GM18508 (cell line): ENCODE data around the gene ADSS1.

Experiments
- ATAC-seq: cut with Tn5 transposase; IDR thresholded peaks from one replicate; pipeline ENCODE4 v1.9.1; 2021; ENCODE audit warnings: moderate number of reproducible peaks; ENCODE audit not compliant: insufficient read depth, unreplicated experiment

ADSS1 gene

DNA sequence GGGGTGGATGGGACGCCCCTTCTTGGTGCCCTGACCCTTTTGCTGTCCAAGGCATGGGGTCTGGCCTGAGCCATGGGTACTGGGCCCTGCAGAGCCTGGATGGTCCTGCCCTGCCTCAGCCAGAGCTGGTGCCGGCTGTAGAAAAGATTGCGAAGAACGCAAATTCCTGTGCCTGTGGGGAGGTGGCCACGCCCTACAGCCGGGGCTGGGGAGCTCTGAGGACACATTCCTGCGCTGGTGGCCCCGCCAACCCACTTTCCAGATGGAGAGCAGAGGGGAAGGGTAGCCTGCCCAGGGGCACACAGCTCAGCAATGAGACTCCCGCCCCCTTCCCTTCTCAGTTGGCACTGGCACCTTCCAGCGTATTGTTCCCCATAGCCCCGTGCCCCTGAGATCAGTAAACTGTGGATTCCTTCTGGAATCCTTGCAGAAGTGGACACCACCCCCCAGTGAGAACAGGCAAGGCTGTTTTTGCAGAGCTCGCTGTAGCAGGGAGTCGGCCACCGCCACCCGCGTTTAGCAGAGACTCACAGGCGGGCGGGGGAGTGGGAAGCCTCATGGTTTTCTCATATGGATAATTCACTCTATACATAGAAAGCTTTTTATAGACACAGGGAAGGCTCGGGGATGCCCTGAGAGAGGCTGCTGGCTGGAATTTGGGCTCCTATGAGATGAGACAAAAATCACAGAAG, 26.0 kb upstream of the ADSS1 start:
- ATAC-seq = no peak

DNA sequence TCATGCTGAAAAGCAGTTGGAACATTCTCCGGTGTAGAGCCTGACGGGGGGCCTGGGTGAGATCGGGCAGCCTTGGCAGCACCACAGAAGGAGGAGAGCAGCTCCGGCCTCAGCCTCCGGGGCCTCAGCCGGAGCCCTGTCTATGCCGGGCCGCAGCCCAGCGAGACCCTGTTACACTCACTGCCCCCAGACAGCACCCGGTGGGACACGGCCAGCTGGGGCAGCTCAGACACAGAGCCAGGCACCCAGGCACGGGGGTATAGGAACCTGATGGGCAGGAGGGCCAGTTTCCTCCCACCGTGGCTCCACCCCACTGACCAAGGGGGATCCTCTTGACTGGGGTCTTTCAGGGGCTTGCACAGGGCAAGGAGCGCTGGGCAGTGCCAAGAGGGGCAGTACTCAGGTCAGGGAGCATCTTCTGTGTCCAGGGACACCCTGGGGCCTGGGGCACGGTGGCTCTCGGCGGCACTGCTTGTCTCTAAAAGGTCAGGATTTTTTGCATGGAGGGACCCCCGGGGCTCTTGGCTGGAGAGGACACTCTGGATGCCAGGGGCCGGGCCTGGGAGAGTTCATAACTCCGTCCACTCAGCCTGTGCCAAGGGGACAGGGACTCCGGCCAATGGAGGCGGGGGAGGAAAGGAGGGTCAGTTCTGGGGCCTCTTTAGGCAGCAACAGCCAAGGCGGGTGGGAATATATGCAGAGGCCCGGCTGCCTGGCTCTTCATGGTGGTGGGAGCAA, 25.2 kb upstream of the ADSS1 start:
- no peak for ATAC-seq

DNA sequence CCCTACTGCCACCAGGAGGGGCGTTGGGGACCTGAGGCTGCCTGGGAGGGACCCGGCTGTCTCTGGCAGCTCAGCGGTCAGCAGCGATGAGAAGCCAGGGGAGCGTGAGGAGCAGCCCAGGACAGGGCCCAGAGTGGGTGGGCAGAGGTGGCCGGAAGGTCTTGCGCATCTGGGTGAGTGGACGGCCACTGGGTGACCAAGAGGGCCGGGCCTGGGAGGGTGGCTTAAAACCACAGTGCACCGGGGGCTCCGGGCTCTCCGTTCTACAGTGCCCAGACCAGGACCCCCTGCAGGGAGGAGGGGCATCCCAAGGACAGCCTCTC, 24.6 kb upstream of the ADSS1 start:
- ATAC-seq = no peak

DNA sequence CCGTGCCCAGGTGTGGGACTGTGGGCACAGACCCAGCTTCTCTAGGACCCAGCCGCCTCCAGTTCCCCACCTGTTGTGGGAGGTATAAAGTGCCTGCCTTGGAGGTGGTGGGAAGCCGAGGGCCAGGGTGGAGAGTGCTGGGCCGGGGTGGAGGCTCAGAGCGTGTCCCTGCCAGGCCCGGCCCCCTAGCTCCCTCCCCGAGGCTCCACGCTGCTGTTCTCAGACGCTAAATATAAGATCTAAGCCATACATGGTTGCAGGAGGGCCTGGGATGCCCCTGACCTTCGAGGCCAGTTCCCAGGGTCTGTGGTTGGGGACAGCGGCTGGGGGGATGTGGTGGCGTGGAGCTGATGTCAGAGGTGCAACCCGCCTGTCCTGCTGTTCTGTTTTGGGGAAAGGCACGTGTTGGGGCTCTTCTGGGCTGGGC, 23.8 kb upstream of the ADSS1 start:
- ATAC-seq = no peak

DNA sequence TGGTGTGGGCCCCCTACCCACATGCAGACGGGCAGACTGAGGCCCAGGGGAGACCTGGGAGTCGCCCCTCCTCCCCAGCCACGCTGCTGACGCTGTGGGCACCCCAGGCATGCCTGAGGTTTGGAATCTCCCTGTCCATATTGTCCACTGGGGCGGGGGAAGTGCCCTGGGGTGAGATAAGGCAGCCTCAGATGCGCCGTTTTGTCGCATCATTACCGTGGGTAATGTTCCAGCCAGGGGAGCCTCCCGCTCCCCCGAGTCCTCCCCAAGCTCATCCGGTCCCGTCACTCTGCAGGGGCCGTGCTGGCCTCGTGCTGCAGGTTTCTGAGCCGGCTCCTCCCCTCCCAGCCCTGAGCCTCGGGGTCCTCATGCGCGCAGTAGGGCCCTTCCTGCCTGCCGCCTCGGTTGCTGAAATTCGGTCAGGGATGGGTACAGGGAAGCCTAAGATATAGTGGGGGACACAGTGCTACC, 23.2 kb upstream of the ADSS1 start:
- no peak for ATAC-seq

DNA sequence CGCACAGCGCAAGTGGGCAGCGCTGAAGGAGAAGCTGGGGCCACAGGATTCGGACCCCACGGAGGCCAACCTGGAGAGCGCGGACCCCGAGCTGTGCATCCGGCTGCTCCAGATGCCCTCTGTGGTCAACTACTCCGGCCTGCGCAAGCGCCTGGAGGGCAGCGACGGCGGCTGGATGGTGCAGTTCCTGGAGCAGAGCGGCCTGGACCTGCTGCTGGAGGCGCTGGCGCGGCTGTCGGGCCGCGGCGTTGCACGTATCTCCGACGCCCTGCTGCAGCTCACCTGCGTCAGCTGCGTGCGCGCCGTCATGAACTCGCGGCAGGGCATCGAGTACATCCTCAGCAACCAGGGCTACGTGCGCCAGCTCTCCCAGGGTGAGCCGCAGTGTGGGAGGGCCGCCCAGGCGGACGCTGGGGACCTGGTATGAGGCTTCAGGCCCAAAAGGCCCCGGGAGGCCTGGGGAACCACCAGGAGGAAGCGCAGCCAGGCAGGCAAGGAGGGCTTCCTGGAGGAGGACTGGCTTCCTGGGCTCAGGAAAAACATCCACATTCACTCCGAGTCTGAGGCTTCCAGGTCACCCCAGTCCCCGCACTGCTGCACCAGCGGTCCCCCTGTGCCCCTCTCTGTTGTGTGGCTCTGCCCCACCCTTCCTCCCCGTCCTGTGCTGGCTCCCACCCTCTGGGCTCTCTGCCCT, 22.5 kb upstream of the ADSS1 start:
- no peak for ATAC-seq

DNA sequence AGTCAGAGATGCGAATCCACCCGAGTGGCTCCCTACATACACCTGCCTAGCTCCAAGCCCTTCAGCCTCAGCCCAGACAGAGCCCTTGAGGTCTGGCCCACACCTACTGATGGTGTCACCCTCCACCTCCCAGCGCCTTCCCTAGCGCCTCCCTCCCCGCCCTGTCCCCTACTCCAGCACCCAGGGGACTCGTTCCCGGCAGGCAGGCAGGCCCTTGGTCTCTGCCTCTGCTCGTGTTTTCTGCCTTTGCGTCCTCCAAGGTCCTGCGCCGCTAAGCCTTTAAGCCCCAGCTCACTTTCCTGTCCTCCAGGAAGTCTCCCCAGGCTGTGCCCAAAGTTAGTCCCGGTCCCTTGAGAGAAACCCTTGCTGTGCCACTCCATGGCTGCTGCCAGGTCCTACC, 21.9 kb upstream of the ADSS1 start:
- ATAC-seq = no peak

DNA sequence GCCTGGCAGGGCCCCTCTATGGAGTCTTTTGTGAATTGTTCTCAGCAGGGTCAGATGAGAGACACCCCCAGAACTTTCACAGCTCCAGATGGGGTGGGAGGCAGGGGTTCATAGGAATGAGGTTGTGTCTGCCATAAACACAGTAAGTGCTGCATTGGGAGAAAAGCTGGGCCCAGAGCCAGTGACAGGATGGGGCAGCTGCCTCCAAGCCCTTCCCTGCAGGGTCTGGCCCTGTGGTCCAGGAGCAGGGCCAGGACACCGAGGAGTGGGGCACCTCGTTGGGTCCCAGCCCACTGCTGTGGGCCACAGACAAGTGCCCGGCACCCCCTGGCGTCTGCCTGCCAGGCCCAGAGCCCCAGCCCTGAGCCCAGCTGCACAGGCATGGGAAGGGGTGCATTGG, 21.4 kb upstream of the ADSS1 start:
- ATAC-seq = no peak

DNA sequence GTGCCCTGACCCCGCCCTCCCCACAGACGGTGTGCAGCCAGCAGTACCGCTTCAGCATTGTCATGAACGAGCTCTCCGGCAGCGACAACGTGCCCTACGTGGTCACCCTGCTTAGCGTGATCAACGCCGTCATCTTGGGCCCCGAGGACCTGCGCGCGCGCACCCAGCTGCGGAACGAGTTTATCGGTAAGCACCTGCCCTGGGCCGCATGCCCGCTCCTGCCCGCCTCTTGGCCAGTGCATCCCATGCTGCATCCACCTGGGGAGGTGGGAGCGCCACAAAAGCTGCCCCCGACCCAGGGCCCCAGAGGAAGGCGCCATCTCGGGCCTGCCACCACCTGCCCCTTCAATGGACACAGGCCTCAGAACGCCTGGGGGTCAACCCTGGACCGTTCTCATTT, 20.8 kb upstream of the ADSS1 start:
- no peak for ATAC-seq

DNA sequence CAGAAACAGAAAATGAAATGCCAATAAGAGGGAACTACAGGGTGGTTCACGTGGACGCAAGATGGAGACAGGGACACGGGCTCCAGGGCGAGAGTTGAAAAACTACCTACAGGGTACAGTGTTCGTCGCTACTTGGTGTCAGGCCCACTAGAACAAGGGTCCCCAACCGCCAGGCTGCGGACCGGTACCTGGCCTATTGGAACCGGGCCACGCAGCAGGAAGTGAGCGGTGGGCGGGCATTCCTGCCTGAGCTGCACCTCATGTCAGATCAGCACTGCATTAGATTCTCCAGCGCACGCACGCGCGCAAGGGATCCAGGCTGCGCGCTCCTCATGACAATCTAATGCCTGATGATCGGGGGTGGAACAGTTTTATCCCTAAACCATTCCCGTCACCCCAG, 19.8 kb upstream of the ADSS1 start:
- ATAC-seq = no peak

DNA sequence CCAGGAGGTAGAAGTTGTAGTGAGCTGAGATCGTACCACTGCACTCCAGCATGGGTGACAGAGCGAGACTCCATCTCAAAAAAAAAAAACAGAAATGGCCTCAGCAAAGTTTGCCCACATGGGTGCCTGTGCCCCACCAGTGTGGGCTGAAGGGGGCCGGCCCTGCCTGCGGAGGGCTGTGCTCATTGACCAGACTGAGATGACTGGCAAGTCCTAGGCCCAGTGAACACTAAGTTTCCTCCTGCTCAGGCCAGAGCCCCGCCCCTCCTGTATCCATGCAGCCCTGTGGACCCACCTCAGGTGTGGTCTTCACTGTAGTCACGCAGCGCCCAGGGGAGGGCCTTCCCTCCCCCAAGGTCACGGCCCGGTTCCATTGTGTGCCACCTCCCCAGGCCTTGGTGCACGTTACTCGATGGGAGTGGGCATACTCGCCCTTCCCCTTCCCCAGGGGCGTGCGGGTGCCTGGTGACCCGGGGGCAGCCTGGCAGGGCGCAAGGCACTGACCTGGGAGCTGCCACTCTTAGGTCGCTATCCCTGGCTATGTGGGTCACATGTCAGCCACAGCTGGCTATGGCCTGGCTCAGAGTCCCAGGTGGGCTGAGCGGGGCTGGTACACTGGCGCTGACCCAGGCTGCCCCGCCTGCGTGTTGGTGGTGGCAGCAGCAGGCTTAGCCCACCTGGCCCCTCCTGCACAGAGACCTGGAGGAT, 18.5 kb upstream of the ADSS1 start:
- ATAC-seq = no peak

DNA sequence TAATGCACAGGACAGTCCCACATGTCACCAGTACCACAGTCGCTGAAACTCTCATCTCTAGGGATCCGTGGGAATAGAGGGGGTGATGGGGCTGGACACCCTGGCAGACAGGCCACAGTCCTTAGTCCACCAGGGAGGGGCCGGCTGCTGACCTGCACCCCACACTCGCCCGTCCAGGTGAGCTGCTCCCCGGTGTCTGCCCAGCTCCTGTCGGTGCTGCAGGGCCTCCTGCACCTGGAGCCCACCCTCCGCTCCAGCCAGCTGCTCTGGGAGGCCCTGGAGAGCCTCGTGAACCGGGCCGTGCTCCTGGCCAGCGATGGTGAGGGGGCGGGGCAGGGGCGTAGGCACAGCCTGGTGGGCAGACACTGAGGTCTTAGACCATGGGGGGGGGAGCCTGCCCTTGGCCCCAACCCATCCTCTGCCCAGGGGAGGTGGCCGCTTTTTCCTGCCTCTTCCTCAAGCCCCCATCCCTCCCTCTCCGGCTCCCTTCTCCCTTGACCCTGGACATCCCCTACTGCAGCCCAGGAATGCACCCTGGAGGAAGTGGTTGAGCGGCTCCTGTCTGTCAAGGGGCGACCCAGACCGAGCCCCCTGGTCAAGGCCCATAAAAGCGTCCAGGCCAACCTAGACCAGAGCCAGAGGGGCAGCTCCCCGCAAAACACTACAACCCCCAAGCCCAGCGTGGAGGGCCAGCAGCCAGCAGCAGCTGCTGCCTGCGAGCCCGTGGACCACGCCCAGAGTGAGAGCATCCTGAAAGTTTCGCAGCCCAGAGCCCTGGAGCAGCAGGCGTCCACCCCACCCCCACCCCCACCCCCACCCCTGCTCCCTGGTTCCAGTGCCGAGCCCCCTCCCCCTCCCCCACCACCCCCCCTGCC, 17.1 kb upstream of the ADSS1 start:
- ATAC-seq = no peak

DNA sequence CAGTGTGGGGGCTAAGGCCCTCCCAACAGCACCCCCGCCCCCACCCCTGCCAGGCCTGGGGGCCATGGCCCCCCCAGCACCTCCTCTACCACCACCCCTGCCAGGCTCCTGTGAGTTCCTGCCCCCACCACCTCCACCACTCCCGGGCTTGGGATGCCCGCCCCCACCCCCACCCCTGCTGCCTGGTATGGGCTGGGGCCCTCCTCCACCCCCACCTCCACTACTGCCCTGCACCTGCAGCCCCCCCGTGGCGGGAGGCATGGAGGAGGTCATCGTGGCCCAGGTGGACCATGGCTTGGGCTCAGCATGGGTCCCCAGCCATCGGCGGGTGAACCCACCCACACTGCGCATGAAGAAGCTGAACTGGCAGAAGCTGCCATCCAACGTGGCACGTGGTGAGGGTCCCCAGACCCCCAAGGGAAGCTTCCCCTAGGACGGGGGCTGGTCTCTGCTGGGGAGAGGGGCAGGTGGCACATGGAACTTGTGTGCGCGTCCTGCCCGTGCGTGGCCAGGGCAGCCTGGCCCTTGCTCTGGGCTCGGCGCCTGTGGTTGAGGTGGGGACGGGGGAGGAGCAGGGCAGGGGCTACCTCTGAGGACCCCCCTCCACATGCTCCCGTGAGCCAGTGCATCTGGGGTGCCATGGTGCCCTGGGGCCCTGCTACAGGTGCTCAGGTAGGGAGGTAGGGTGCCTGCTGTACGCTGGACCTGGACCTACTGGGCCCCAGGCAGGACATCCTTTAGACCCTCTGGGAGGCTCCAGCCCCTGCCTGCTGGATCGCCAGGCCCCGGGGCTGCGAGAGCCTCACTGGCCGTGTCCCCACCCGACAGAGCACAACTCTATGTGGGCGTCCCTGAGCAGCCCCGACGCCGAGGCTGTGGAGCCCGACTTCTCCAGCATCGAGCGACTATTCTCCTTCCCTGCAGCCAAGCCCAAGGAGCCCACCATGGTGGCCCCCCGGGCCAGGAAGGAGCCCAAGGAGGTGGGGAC, 16.1 kb upstream of the ADSS1 start:
- ATAC-seq = no peak

DNA sequence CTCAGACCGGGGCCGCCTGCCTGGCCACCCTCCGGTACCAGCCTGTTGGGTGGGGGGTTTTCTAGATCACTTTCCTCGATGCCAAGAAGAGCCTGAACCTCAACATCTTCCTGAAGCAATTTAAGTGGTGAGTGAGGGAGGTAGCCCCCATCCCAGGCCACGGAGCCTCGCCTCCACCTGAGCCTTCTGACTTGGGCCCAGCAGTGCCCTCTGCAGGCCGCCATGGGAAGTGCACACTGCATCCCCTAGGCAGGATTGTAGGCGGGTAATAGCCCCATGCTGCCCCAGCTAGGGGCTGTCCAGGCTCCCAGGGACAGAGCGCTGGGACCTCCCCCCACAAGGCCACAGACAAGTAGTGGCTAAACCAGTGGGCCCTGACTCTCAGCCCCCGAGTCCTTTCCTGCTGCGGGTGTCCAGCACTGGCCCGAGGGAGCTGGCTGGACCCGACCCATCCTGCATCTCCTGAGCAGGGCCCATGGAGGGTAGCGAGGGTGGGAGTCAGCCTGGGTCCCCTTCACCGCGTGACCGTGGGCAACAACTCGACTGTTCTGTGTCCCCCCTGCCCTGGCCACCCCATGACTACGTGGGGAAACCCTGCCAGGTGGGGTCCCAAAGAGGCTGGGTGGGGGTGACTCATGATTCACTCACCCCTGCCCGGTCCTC, 15.3 kb upstream of the ADSS1 start:
- no peak for ATAC-seq

DNA sequence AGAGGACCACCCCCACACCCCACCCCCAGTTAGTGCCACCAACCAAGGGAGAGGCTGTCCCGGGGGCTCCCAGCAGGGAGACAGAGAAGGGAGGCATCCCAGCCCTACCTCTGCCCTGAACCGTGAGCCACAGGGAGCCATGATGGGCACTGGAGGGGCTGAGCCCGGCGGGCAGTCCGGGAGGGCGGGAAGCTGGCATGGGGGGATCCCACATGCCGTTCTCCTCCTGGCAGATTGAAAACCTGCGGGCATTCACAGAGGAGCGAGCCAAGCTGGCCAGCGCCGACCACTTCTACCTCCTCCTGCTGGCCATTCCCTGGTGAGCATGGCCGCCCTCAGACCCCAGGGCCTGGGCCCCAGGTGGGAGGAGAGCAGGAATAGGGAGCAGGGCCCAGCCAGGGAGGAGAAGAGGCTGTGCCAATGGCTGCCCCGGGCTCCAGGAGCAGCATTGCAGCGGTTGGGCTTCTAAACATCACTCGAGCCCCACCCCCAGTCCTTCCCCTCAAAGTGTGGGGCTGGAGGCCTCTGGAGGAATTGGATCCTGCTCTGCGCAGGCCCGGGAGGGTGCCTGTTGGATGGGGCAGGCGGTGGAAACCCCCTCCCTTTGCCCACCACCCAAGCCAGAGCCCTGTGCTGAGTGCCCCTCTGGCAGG, 14.5 kb upstream of the ADSS1 start:
- ATAC-seq = no peak

DNA sequence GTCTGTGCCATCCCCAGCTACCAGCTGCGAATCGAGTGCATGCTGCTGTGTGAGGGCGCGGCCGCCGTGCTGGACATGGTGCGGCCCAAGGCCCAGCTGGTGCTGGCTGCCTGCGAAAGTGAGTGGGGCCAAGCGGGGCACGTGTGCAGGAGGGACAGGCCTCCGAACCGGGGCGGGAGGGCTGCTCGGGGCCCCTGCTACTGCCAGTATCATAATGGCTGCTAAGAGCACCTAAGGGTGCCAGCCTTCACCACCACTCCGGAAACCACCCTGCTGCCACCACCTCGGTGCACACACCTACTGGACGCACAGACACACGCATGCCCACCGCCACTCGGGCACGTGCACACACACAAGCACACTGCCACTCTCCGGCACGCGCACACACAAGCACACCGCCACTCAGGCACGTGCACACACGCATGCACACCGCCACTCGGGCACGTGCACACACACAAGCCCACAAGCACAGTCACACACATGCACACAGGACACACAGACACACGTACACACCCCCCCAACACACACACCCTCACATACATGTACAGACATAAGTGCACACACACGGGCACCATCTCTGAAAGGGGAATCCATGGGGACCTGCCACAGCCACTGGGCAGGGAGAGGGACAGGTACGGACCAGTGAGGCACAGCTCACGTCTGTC, 13.8 kb upstream of the ADSS1 start:
- ATAC-seq = no peak
